ENCODE measurements around the gene TSPAN2.

TSPAN2 gene

DNA sequence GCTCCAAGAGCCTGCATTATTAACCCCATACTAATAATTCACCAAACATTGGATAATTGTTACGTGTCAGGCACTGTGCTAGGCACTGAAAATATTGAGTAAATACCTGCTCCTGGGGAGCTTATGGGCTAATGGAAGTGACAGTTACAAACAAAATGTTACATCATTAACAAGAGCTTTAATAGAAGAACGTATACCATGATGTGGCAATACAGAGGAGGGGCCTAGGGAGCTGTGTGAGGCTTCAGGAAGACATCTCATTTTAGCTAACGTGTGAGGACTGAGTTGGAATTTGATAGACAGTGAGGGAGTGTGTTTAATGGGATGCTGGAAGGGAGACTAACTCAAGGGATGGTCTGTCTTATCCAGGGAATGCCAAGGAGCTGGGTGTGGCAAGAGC, 16.5 kb upstream of the TSPAN2 start:
- intact Hi-C loops (cut with DNase I; ENCODE audit: low total_unique reads), result loop anchor here (10.0 kb wide), 1 partner anchor 51 kb away; no protein-coding TSS in a partner anchor
- DNase-seq, result no peak

GRCh38 chr1:115099693-115100050, 10.4 kb upstream of the TSPAN2 start:
- Histone ChIP-seq H3K4me1 (peaks cover 0 to 10% (median 5%) of the 10 kb centered on the region in 4 donors), H3K36me3 (no peaks in the 10 kb centered on the region), H3K4me3 (peak overlapping the region; percentile 47), H3K27ac (peak overlapping the region; percentile 83 to 84), H3K9me3 (no peaks in the 10 kb centered on the region), H3K27me3 (no peaks in the 10 kb centered on the region)
- no peak for TF ChIP-seq CTCF (IDR thresholded peaks at IDR 0.05)
- intact Hi-C loops (cut with DNase I; ENCODE audit: low total_unique reads), result loop anchor here (10.0 kb wide), 1 partner anchor 45 kb away; no protein-coding TSS in a partner anchor
- no peak for DNase-seq

More for the DNA sequence above, 16.5 kb upstream of the TSPAN2 start:
- H3K4me3 ChIP-seq, result no peak overlapping the region
- TF ChIP-seq CTCF (IDR thresholded peaks at IDR 0.05), result no peak
- H3K4me1 ChIP-seq, result peaks cover 0 to 11% (median 5%) of the 10 kb centered on the region in 4 donors
- no peak overlapping the region for H3K27ac ChIP-seq
- H3K36me3 ChIP-seq, result no peaks in the 10 kb centered on the region
- H3K9me3 ChIP-seq, result no peaks in the 10 kb centered on the region
- no peaks in the 10 kb centered on the region for H3K27me3 ChIP-seq

GRCh38 chr1:115098979-115099692, 9.8 kb upstream of the TSPAN2 start:
- H3K27me3 ChIP-seq, result no peaks in the 10 kb centered on the region
- peak; percentile 56 to 80 for DNase-seq
- intact Hi-C loops (cut with DNase I; ENCODE audit: low total_unique reads), result no loop called here
- H3K36me3 ChIP-seq, result no peaks in the 10 kb centered on the region
- peak overlapping the region; percentile 47 for H3K4me3 ChIP-seq
- H3K4me1 ChIP-seq, result peaks cover 0 to 10% (median 5%) of the 10 kb centered on the region in 4 donors
- peak overlapping the region; percentile 83 to 84 for H3K27ac ChIP-seq
- TF ChIP-seq CTCF (IDR thresholded peaks at IDR 0.05), result no peak
- no peaks in the 10 kb centered on the region for H3K9me3 ChIP-seq

GRCh38 chr1:115092175-115092574, 2.9 kb upstream of the TSPAN2 start:
- Histone ChIP-seq H3K27me3 (no peaks in the 10 kb centered on the region), H3K4me1 (peaks cover 0 to 28% (median 2%) of the 10 kb centered on the region in 4 donors), H3K4me3 (no peak overlapping the region), H3K9me3 (no peaks in the 10 kb centered on the region), H3K36me3 (no peaks in the 10 kb centered on the region), H3K27ac (peak overlapping the region; percentile 97)
- intact Hi-C loops (cut with DNase I; ENCODE audit: low total_unique reads), result no loop called here
- DNase-seq, result no peak
- no peak for TF ChIP-seq CTCF (IDR thresholded peaks at IDR 0.05)

GRCh38 chr1:115091572-115091971, 2.3 kb upstream of the TSPAN2 start:
- TF ChIP-seq CTCF (IDR thresholded peaks at IDR 0.05), result no peak
- H3K27ac ChIP-seq, result peak overlapping the region; percentile 97
- no peaks in the 10 kb centered on the region for H3K36me3 ChIP-seq
- H3K4me1 ChIP-seq, result peaks cover 0 to 34% (median 3%) of the 10 kb centered on the region in 4 donors
- H3K4me3 ChIP-seq, result no peak overlapping the region
- H3K27me3 ChIP-seq, result no peaks in the 10 kb centered on the region
- intact Hi-C loops (cut with DNase I; ENCODE audit: low total_unique reads), result no loop called here
- H3K9me3 ChIP-seq, result no peaks in the 10 kb centered on the region
- no peak for DNase-seq

Measured in tibial artery (tissue), 4 donors.